NCI-H1417 (cell line): Measurements from ENCODE around the gene NOL3.
A peak's percentile ranks its signal among the peaks of the same experiment; 100 is the strongest.

Experiments
- DNase-seq, 3 experiments: peaks; one replicate each; lab custom pipeline; 2025; lab: John Stamatoyannopoulos, UW

NOL3 gene

DNA sequence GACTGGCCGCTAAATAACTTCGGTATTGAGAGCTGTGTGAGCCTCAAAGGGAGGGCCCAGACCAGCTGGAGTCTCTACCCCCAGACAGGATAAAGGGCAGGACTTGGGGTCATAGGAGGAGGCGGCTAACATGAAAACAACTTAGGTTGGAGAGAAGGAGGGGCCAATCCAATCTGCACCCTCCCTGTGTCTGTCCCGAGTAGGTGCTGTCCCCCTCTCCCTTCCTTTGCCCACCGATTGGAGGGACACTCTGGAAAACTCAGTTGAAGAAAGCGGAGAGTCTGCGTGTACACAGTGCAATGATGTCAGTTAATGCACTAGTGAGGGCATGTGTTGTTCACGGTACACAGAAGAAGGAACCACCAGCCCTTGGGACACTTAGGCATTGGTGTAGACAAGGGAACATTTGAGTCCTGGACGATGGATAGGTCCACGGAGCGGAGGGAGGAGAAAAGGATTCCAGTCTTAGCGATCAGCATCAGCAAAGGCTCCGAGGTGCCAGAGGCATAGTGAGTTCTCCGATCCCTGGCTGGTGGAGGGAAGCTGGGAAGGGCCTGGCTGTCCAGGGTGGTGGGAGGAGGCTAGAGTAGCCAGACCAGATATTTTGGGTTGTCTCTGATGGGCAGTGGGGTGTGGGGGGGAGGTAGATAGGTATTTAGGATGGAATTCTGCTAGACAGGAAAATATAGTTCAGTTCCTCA lies 761 bp downstream of the NOL3 start:
- DNase-seq: no peak

DNA sequence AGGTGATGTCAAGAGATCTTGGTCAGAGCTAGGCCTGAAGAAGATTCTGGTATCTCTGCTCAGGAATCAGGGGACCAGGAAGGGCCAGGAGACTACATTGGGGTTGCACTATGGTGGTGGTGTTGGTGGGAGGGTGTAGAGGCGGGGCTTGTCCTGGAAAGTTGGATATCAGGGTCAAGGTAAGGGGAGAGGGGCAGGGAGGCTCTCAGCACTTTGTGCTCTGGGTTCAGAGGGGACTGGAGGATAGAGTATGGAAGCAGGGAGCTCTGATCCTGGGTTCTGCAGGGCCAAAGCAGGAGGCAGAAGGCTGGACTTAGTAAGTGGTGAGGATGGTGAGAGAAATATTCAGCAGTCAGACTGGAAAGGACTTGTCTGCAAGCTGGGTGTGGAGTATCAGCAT lies 3.0 kb downstream of the NOL3 start:
- DNase-seq: no peak

DNA sequence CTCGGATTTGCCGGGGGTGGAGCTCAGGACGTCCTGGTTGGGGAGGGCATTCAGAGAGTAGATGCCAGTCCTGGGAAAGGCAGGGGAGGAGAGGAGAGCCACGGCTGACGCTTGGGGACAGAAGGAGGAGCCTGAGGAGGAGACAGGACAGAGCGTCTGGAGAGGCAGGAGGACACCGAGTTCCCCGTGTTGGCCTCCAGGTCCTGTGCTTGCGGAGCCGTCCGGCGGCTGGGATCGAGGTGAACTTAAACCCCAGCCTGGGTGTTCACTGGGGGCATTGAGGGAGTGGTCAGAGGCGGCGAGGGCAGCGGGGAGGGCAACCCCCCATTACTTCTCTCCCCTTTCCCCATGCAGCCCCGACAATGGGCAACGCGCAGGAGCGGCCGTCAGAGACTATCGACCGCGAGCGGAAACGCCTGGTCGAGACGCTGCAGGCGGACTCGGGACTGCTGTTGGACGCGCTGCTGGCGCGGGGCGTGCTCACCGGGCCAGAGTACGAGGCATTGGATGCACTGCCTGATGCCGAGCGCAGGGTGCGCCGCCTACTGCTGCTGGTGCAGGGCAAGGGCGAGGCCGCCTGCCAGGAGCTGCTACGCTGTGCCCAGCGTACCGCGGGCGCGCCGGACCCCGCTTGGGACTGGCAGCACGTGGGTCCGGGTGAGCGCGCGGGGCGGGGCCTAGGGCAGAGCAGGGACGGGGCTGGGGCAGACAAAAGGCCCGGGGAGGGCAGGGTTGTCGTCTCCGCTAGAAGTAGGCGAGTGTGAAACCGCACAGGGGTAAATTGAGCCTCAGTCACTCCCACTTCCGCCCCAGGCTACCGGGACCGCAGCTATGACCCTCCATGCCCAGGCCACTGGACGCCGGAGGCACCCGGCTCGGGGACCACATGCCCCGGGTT lies 3.7 kb downstream of the NOL3 start:
- peak; percentile 63 to 75 (median 73) for DNase-seq

DNA sequence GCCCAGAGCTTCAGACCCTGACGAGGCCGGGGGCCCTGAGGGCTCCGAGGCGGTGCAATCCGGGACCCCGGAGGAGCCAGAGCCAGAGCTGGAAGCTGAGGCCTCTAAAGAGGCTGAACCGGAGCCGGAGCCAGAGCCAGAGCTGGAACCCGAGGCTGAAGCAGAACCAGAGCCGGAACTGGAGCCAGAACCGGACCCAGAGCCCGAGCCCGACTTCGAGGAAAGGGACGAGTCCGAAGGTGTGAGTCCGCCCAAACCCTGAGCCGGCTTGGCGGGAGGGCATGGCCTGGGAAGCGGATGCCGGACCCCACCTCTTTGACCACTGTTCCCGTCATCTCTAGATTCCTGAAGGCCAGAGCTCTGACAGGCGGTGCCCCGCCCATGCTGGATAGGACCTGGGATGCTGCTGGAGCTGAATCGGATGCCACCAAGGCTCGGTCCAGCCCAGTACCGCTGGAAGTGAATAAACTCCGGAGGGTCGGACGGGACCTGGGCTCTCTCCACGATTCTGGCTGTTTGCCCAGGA lies 4.4 kb downstream of the NOL3 start:
- DNase-seq: no peak

DNA sequence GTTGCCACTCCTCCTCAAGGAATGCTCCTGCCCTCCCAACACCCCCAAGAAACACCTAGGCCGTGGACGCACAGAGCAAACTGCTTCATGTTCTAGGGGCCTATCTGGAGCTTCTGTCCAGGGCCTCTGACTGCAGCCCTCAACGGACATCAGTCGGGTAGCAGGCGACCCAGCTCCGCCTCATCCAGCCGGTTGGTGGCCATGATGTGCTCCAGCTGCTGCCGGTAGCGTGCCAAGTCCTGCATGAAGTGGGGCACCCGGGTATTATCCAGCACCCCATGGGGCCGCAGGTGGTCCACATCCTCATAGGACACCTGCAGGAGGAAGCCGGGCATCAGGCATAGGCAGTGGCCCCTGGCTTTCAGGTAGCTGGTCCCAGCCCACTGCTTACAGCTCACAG lies 6.3 kb downstream of the NOL3 start:
- DNase-seq: peak in 1 of 3 experiments; percentile 13

DNA sequence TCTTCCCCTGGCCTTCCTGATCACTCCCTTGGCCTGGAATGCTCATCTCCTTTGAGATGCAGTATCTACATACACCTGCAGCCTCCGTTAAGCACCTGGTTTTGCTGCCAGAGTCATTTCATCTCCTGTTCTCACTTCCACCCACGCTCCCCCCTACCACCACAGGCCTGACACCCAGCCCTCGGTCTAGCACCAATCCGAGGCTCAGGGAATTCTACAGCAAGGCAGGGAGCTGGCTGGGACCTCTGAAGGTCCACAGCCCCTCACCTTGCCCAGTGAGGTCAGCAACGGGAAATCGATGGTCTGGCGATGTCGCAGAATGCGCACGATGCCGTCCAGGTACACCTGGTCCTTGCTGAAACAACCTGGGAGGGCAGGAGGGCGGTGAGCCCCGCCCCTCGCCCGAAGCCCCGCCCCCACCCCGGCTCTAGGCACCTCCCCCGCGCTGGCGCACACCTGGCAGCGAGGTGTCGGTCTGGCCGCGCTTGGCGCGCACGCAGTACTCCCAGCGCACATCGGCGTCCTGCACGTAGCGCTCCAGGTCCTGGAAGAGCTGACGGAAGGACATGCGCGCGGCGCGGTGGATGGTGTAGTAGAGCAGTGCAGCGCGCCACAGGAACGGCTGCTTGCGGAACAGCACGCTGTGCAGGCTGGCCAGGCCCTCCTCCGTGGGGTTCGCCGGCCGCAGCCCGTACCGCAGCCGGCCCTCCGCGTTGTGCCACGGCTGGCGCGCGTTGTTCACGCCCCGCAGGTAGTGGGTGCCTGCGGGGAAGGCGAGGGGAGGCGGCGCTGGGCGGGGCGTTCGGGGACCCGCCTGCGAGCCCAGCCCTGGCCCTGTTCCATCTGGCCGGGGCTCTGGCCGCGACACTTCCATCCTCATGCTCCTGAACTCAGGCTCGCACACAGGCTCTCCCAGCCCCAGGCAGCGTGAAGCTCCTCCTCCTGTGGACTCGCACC lies 7.7 kb downstream of the NOL3 start:
- DNase-seq: peak; percentile 85 to 93 (median 89)

DNA sequence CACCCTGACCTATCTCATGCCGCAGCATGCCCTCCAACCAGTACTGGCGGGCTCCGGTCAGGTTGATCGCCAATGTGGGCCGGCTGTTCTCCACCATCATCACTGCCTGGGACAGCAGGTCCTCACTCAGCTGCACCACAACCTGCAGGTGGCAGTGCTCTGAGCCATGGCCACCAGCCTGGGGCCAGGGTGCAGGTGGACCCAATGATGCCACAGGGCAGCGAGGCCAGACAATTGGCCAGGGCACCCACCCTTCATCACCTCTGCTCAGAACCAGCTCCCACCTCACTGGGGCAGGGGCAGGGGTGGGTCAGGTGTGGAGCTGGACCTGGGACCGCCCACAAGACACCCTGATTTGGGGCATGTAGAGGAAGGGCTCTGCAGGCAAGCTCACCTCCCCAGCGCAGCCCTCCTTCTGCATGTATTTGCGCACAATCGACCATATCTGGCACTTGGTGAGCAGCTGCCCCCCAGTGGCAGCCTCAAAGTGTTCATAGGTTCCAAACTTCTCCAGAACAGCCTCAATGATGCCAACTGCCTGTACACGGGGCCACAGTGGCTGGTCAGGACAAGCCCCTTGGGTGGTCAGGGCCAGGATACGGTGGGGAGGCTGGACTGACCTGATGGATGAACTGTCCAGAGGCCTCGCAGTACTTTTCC lies 9.2 kb downstream of the NOL3 start:
- DNase-seq: no peak

DNA sequence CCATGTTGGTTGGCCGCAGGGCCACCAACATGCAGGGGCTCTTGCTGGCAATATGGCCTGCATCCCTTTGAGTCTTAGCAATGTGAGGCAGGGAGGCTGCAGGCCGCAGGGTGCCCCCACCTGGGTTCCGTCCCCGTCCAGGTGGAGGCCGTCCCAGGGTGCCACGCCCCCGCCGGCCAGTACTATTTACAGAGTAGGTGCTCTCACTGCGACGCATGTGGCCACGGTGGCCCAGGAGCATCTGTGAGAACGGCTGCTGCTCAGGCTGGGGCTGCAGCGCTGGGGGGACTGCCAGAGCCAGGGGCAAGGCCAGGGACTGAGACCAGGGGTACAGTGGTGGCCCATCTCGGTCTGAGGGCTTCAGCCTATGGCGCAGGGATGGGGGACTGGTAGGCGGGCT lies 9.8 kb downstream of the NOL3 start:
- DNase-seq: no peak

DNA sequence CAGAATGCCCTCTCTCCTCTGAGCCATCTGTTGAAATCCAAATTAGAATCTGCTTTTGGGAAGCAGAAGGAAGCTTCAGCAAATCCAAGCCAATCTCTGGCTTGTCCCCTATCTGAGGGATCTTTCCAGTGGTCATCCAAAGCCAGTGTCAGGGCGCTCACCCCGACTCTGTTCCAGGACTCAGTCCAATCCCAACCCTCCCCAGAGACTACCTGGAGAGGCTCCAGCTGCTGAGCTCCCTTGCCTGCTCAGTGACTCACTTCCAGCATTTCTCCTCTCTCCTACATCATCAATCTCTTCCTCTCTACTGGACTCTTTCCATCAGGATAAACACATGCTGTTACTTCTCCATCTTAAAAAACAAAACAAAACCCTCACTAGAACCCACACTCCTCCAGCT lies 11.0 kb downstream of the NOL3 start:
- DNase-seq: no peak

DNA sequence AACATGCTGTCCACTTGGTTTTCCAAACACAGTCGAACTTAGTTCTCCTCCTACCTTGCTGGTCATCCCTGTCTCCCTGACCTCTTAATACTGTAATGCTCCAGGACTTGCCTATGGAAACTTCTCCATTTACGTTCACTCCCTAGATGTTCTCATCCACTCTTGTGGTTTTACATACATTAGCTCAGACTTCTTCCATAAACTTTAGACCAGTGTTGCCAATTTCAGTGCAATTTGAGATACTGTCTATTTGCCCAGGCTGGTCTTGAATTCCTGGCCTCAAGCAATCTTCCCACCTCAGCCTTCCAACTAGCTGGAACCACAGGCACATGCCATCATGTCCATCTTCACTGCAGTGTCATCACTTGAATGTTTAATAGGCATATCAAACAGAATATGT lies 11.9 kb downstream of the NOL3 start:
- DNase-seq: no peak

DNA sequence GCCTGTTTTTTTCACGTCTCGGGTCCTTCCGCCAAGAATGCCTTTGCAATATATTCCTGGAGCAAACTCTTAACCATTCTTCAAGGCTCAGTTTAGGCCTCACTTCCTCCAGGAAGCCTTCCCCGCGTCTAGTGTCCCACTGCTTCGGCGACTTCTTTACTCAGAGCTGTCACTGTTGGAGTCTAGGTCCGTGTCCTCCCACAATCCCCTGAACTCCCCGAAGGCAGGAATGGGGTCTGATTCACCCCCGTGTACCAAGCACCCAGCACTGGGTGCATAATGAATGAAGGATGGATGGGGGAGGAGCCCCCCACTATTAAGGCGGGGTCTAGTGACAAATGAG lies 12.9 kb downstream of the NOL3 start:
- no peak for DNase-seq

DNA sequence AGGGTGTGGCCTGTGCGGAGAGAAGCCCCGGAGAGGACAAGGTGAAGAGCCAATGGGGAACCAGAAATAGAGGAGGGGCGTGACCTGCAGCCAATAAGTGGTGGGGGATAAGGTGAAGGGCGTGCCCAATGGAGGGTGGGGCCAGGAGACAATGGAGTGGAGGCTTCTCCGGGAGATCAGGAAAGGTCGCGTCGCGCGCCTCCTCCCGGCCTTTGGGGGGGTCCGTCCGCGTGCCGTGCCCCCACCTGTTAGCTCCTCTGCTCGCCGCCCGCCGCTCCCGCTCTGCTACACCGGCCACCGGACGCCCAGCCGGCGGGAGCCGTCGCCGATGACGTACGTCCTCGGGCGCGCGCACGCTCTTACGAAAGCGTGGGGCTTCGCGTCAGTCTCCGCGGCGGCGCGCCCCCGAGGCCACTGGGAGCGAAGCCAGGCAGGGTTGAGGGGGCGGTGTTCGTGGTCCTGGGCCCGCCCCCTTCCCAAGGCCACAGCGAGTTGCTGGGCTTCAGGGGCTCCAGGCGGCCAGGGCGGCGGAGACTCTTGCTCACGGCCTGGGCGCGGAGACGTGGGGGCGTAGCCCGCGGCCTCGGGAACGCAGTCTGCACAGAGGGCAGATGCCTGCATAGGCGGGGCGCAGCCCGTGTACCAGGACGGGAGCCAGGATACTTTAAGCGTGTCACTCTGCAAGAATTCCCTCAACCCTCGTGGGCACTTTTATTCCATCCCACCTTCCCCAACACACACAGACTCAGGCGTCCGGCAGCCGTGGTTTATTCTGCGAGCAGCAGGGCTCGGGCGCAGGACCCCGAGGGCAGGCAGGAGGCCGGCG lies 13.5 kb downstream of the NOL3 start, which contains the start of gene MATCAP1:
MATCAP1 (minus strand) TSS at position 337 of the 826 bp plus-strand sequence. CDS start 3,353 bp downstream, outside the sequence.
- peak; percentile 92 to 98 (median 97) for DNase-seq

DNA sequence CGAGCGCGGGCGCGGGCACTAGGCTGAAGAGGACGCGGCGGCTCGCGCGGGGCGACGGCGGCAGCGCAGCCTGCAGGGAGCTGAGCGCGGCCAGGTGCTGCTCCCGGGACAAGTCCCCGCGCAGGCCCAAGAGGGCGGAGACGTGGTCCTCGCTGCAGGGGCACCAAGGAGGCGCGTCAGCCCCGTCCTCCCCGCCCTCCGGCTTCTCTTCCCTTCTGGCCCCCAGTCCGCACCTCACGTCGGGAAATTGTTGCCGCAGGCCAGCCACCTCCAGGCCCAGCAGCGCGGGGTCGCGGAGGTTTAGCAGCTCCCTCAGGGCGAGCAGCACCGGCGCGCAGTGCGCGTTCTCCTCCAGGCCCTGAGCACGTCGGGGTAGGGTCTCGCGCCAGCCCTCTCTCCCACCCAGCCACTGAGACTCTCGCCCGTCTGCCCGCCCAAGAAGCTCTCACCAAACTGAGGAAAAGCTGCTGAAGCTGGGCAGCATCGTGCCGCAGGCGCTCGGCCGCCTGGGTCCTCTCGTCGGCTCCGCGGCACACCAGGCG lies 14.2 kb downstream of the NOL3 start:
- DNase-seq: peak; percentile 39 to 87 (median 85)

DNA sequence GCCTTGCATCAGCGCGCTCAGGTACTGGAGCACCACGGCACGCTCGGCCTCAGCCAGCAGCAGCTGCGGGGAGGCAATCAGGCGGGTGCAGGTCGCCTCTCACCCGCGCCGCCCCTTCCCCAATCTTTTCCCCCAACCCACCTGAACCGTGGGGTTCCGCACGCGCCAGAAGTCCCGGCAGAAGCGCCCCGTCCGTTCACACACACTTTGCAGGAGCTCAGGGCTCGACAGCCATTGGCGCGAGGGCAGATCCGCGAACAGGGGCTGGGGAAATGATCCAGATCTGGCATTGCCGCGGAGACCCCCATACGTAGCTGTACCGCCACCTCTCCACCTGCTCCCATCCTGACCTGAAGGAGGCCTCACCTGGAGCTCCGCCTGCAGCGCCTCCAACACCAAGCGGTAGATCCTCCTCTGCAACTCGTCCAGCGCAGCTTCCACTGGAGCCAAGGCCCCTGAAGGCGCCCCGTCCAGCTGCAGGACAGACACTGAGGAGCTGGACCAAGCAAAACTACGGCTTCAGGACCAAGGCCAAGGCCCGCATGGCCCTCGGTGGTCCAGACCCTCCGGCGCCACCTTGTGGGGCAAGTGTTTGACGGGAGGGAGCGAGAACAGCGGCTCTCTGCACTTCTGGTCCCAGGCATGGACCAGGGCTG lies 14.8 kb downstream of the NOL3 start:
- peak; percentile 56 to 82 (median 67) for DNase-seq

DNA sequence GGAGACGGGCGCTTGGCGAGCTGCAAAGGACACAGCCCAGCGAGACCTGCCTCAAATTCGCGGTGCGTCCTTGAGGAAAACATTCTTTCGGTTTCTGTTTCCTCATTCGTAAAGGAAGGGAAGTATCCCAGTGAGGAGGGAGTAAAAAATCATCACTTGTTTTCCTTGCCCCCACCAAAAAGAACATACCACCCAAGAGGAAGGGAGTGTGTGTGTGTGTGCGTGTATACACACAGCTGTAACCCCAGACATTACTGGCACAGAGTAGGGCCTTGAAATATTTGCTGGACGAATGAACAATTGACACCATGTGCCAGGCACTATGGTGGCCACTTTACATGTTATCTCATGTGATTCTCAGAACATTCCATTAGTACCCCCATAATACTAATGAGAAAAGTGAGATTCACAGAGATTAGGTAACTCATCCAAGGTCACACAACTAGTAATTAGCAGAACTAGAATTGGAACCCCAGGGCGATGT lies 15.4 kb downstream of the NOL3 start:
- DNase-seq: no peak

DNA sequence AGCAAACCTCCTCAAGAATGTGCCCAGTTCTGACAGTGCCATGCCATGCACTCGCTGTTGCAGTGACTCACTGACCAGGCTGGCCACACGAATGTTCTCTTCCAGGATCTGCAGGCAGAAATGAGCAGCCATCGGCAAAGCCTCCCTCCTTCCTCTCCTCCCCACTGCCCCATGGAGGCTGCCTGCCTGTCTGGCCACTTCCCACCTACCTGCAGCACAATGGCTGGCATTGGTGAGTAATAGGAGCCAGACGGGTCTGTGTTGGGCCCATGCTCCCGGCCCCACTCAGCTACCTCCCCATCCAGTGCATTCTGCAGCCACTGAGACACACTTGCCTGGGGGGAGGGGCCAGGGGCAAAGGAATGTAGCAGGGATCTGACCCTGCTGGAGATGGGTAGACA lies 16.2 kb downstream of the NOL3 start:
- DNase-seq: no peak

DNA sequence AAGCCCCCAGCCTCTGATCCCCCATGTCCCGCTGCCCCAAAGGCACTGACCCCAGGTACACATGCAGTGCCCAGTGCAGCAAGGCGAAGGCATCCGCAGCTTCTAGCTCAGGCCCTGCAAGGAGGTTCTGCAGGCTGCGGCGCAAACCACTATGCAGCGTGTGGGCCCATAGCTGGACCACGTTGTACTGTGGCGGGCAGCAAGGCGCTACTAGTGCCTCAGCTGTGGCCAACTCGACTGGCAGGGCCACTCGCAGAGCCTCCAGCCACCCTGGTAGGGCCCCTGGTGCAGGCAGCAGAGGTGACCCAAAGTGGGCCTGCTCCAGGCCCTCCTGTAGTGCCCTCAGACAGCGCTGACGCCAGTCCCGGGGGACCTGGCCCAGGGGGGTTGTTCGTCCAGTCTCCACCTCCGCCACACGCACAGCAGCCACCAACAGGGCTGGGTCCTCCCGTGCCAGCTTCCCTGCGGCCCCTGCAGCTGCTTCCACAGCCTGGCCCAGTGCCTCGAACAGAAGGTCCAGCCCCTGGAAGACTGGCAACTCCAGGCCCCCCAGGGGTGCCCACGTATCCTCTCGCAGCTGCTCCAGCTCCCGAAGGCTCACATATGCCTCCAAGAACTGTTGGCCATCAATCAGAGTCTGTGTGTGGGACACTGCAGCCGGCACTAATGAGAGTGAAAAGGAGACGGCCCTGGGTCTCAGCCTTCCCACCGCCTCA lies 17.0 kb downstream of the NOL3 start:
- DNase-seq: no peak

DNA sequence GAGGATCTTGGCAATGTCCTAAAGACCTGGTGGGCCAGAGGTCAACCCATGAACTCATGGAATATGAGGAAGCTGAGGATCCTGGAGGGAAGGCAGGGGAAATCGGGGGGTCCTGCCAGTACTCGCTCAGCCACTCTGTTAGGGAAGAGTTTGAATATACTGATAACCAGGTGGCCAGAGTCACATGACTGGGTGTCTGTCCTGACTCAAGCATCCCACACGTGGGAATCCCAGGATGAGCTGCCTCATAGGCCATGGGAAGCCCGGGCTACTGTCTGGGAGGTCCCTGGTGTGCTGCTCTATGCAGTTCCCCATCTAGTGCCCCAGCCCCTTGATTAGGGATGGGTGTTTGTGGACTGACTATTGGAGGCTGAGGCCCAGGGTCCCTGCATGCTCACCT lies 18.0 kb downstream of the NOL3 start:
- DNase-seq: no peak

DNA sequence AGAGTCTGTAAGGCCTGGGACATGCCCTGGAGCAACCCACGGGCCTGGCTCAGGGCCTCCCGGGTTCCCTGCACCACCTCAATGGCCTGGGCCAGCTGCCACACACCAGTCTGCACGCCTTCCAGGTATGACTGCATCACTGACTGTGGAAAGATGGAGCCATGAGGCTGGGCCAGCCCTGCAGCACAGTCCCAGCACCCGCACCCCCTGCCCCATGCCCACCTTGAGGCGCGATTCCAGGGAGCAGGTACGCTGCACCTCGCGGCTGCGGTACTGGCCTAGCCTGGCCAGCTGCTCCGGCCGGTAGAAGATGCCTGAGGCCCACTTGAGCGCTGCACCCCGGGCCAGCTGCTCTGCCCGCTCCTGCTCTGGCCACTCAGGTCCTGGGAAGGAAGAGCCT lies 18.5 kb downstream of the NOL3 start:
- no peak for DNase-seq
